OCI-LY1 (cell line): ENCODE data around the gene THBS3.

ENCODE experiments used
- H2AFZ ChIP-seq: fragments of 200-600 bp; sonication (generic), shearing (Covaris generic); 2 replicates; pipeline ENCODE4 v1.6.0; 2014; ENCODE audit warnings: antibody characterized with exemption, mild to moderate bottlenecking, low read length
- H3F3A ChIP-seq: fragments of 200-600 bp; sonication (generic), shearing (Covaris generic); 2 replicates; pipeline ENCODE4 v1.6.0; 2014; ENCODE audit warnings: mild to moderate bottlenecking, antibody characterized with exemption, low read length, moderate library complexity; ENCODE audit not compliant: insufficient read depth
- H3K27ac ChIP-seq: fragments of 200-600 bp; sonication (generic); 2 replicates; pipeline ENCODE4 v1.5.1; 2014; ENCODE audit warnings: low read length, mixed run types, mild to moderate bottlenecking, low read depth; ENCODE audit not compliant: poor library complexity, severe bottlenecking
- H3K27me3 ChIP-seq: fragments of 200-600 bp; sonication (generic); 2 replicates; pipeline ENCODE4 v1.6.0; 2014; ENCODE audit warnings: antibody characterized with exemption, mild to moderate bottlenecking, low read length, moderate library complexity; ENCODE audit not compliant: insufficient read depth
- H3K36me3 ChIP-seq: fragments of 200-600 bp; sonication (generic); 2 replicates; pipeline ENCODE4 v1.6.1; 2014; ENCODE audit warnings: mild to moderate bottlenecking, antibody characterized with exemption, low read length, moderate library complexity, mixed read lengths; ENCODE audit not compliant: insufficient read depth
- H3K4me1 ChIP-seq: fragments of 200-600 bp; sonication (generic); 2 replicates; pipeline ENCODE4 v1.5.1; 2014; ENCODE audit warnings: mild to moderate bottlenecking, low read length, moderate library complexity; ENCODE audit not compliant: insufficient read depth, severe bottlenecking
- H3K4me2 ChIP-seq: fragments of 200-600 bp; sonication (generic), shearing (Covaris generic); 2 replicates; pipeline ENCODE4 v1.6.1; 2014; ENCODE audit warnings: low read length
- H3K4me3 ChIP-seq: fragments of 200-600 bp; sonication (generic); 2 replicates; pipeline ENCODE4 v1.5.1; 2014; ENCODE audit warnings: low read length, low read depth, mild to moderate bottlenecking, mixed read lengths; ENCODE audit not compliant: poor library complexity, severe bottlenecking
- H3K79me2 ChIP-seq: fragments of 200-600 bp; shearing (Covaris generic); 2 replicates; pipeline ENCODE4 v1.6.1; 2016; ENCODE audit warnings: mixed run types, low read length, mixed read lengths; ENCODE audit not compliant: insufficient read depth
- H3K9ac ChIP-seq: fragments of 200-600 bp; sonication (generic), shearing (Covaris generic); 2 replicates; pipeline ENCODE4 v1.6.1; 2014; ENCODE audit warnings: mild to moderate bottlenecking, low read length, mixed read lengths
- H3K9me2 ChIP-seq: fragments of 200-600 bp; sonication (generic), shearing (Covaris generic); 2 replicates; pipeline ENCODE4 v1.6.1; 2014; ENCODE audit warnings: low read depth, mild to moderate bottlenecking, low read length, mixed read lengths
- H3K9me3 ChIP-seq: fragments of 200-600 bp; shearing (Covaris generic); 2 replicates; pipeline ENCODE4 v1.6.1; 2014; ENCODE audit warnings: low read length, mixed read lengths
- H4K20me1 ChIP-seq: fragments of 200-600 bp; sonication (generic), shearing (Covaris generic); 2 replicates; pipeline ENCODE4 v1.6.0; 2016; ENCODE audit warnings: mild to moderate bottlenecking, low read length; ENCODE audit not compliant: insufficient read depth
- CTCF ChIP-seq: fragments of 200-600 bp; sonication (generic), shearing (Covaris generic); IDR thresholded peaks from 2 replicates; pipeline ENCODE4 v1.5.1; 2017; ENCODE audit warnings: mild to moderate bottlenecking, antibody characterized with exemption, low read length, moderate library complexity, mixed read lengths
- EZH2 ChIP-seq: fragments of 200-600 bp; sonication (generic), shearing (Covaris generic); IDR thresholded peaks from 2 replicates; pipeline ENCODE4 v1.8.0; 2017; ENCODE audit warnings: borderline replicate concordance, mixed run types, mild to moderate bottlenecking, antibody characterized with exemption, low read length, moderate library complexity, mixed read lengths

THBS3 gene

GRCh38 chr1:155254714-155255242 lies 47.1 kb upstream of the THBS3 start:
- peaks cover 17% of the 10 kb centered on the region; the same call in 1 of the 2 replicates for H3K36me3 ChIP-seq
- peaks cover 38% of the 10 kb centered on the region for H3K4me1 ChIP-seq
- H4K20me1 ChIP-seq = no peaks in the 10 kb centered on the region
- no peaks in the 10 kb centered on the region for H3F3A ChIP-seq
- H3K79me2 ChIP-seq = no peaks in the 10 kb centered on the region
- no peaks in the 10 kb centered on the region for H3K9me3 ChIP-seq
- no peak overlapping the region for H2AFZ ChIP-seq
- H3K27ac ChIP-seq = peak overlapping the region; percentile 55
- TF ChIP-seq EZH2 (no peak), CTCF (no peak)
- no peaks in the 10 kb centered on the region for H3K27me3 ChIP-seq
- H3K4me3 ChIP-seq = peak overlapping the region; percentile 72
- no peaks in the 10 kb centered on the region for H3K9me2 ChIP-seq
- peak overlapping the region; percentile 86 for H3K4me2 ChIP-seq
- peak overlapping the region; percentile 68 for H3K9ac ChIP-seq

- TF ChIP-seq EZH2 = no peak
- TF ChIP-seq CTCF = no peak
- Histone ChIP-seq H3K9ac (peak overlapping the region; percentile 68), H3K36me3 (peaks cover 14% of the 10 kb centered on the region; the same call in 1 of the 2 replicates), H3K27me3 (no peaks in the 10 kb centered on the region), H3K4me1 (peaks cover 43% of the 10 kb centered on the region), H4K20me1 (no peaks in the 10 kb centered on the region), H3F3A (no peaks in the 10 kb centered on the region), H3K9me2 (no peaks in the 10 kb centered on the region), H3K27ac (peak overlapping the region; percentile 55), H3K9me3 (no peaks in the 10 kb centered on the region), H3K4me2 (peak overlapping the region; percentile 86), H3K79me2 (no peaks in the 10 kb centered on the region), H2AFZ (no peak overlapping the region), H3K4me3 (peak overlapping the region; percentile 72)
Observed at GRCh38 chr1:155254228-155254713, 46.6 kb upstream of the THBS3 start.

- peaks cover 44% of the 10 kb centered on the region for H3K4me1 ChIP-seq
- no peaks in the 10 kb centered on the region for H3K9me2 ChIP-seq
- H3K9ac ChIP-seq = peak overlapping the region; percentile 68; the same call in 1 of the 2 replicates
- TF ChIP-seq CTCF (no peak), EZH2 (no peak)
- H3K36me3 ChIP-seq = peaks cover 13% of the 10 kb centered on the region; the same call in 1 of the 2 replicates
- no peaks in the 10 kb centered on the region for H3K9me3 ChIP-seq
- no peak overlapping the region for H2AFZ ChIP-seq
- peak overlapping the region; percentile 72 for H3K4me3 ChIP-seq
- peak overlapping the region; percentile 55 for H3K27ac ChIP-seq
- no peaks in the 10 kb centered on the region for H3K79me2 ChIP-seq
- H4K20me1 ChIP-seq = no peaks in the 10 kb centered on the region
- peak overlapping the region; percentile 86 for H3K4me2 ChIP-seq
- H3F3A ChIP-seq = no peaks in the 10 kb centered on the region
- no peaks in the 10 kb centered on the region for H3K27me3 ChIP-seq
Observed at GRCh38 chr1:155253797-155254196, 46.1 kb upstream of the THBS3 start.
